Measurements from ENCODE around the gene PF4V1. TPM values are rescaled to one million over a fixed set of nuclear protein-coding genes. Genes with fewer than 3 reads are reported as not detected.

Gene PF4V1
- total RNA-seq, 3 donors from 2014 or later: not detected

DNA sequence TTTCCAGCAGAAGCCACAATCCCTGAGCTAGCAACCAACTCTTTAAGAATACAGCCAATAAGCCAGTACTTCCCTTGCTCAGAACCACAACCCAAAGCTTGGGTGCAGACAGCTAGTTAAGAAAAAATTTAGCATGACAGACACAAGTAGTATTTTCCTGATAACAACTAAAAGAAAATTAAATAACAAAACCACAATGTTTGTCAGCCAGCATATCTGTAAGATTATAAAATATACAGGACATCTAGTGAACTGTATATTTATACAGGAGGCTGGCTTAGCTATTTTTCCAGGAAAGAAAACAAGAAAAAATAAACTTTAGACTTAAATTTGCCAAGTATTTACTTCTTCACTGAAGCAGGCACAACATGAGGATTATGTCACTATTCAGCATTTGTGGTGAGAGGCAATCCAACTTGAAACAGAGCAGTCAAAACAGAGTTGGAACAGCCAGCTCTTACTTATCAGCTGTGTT lies 6.6 kb downstream of the PF4V1 start:
- Histone ChIP-seq H3K9me3 (no peaks in the 10 kb centered on the region), H3K27me3 (no peaks in the 10 kb centered on the region), H3K27ac (no peak overlapping the region), H3K4me1 (no peaks in the 10 kb centered on the region), H3K4me3 (no peak overlapping the region), H3K36me3 (no peaks in the 10 kb centered on the region)
- intact Hi-C loops (cut with DNase I; ENCODE audit: low total_unique reads): no loop called here
- no peak for DNase-seq (ENCODE audit: low spot score in 2 of 2)
- TF ChIP-seq POLR2AphosphoS5 (IDR thresholded peaks at IDR 0.05): no peak
- TF ChIP-seq, protein P1, sequence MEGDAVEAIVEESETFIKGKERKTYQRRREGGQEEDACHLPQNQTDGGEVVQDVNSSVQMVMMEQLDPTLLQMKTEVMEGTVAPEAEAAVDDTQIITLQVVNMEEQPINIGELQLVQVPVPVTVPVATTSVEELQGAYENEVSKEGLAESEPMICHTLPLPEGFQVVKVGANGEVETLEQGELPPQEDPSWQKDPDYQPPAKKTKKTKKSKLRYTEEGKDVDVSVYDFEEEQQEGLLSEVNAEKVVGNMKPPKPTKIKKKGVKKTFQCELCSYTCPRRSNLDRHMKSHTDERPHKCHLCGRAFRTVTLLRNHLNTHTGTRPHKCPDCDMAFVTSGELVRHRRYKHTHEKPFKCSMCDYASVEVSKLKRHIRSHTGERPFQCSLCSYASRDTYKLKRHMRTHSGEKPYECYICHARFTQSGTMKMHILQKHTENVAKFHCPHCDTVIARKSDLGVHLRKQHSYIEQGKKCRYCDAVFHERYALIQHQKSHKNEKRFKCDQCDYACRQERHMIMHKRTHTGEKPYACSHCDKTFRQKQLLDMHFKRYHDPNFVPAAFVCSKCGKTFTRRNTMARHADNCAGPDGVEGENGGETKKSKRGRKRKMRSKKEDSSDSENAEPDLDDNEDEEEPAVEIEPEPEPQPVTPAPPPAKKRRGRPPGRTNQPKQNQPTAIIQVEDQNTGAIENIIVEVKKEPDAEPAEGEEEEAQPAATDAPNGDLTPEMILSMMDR (IDR thresholded peaks at IDR 0.05): no peak
- no peak for TF ChIP-seq POLR2A (IDR thresholded peaks at IDR 0.05)

DNA sequence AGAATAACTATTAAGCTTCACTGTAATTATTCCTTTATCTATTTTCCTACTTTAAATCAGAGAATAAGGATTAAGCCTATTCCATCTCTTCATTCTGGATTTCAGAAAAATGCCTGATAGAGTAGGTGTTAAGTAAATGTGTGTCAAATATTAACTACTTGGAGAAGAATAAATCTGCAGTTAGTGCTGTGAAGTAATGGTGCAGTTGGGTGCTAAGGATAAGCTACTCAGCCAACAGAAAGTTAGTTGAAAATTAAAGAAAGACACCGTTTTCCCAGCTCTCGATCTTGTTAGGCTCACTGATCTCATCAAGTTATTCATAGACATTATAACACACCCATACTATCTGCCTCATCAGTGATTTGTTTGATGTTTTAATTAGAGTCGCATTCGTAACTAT lies 7.1 kb downstream of the PF4V1 start:
- no peaks in the 10 kb centered on the region for H3K9me3 ChIP-seq
- intact Hi-C loops (cut with DNase I; ENCODE audit: low total_unique reads): no loop called here
- no peak for DNase-seq (ENCODE audit: low spot score in 2 of 2)
- H3K4me3 ChIP-seq: no peak overlapping the region
- H3K27me3 ChIP-seq: no peaks in the 10 kb centered on the region
- TF ChIP-seq, protein P1 (IDR thresholded peaks at IDR 0.05): no peak
- TF ChIP-seq POLR2A (IDR thresholded peaks at IDR 0.05) (no peak), POLR2AphosphoS5 (IDR thresholded peaks at IDR 0.05) (no peak)
- no peaks in the 10 kb centered on the region for H3K4me1 ChIP-seq
- H3K27ac ChIP-seq: no peak overlapping the region
- H3K36me3 ChIP-seq: no peaks in the 10 kb centered on the region

DNA sequence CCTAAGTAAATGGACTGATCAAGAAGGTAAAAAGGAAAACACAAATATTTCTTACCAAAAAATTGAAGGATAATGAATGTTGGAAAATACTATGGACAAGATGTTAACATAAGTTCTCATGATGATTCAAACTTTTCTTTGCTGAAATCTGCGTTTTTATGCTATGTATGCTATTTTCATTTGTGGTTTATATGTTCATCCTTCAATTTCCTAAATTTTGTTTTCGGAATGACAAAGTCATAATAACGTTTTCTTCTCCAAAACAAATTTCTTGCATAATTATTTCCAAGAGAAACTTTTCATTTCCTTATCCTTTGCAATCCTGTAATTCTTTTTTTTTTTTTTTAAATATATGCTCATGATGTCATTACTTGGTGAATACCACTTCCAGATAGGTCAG lies 7.8 kb downstream of the PF4V1 start:
- H3K36me3 ChIP-seq: no peaks in the 10 kb centered on the region
- intact Hi-C loops (cut with DNase I; ENCODE audit: low total_unique reads): no loop called here
- H3K27ac ChIP-seq: no peak overlapping the region
- no peaks in the 10 kb centered on the region for H3K27me3 ChIP-seq
- no peak for DNase-seq (ENCODE audit: low spot score in 2 of 2)
- no peaks in the 10 kb centered on the region for H3K9me3 ChIP-seq
- TF ChIP-seq POLR2AphosphoS5 (IDR thresholded peaks at IDR 0.05) (no peak), POLR2A (IDR thresholded peaks at IDR 0.05) (no peak)
- TF ChIP-seq, protein P1 (IDR thresholded peaks at IDR 0.05): no peak
- no peak overlapping the region for H3K4me3 ChIP-seq
- H3K4me1 ChIP-seq: no peaks in the 10 kb centered on the region

DNA sequence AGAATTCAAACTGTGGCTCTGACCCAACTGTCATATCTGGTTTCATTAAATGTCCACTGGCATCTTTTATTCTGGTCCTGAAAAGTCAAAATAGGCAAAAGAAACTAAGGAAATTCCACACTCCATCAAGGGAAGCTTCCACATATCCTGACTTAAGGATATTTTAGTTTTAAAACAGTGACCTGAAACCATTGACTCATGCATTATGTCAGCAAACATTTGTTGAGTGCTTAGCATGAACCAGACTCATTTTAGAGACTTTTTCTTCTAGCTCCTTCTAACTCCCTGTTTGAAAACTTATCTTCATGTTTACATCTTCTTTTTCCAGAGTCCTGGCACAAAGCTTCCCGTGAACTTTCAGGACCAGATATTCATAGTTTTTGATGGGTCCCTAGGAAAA lies 9.2 kb downstream of the PF4V1 start:
- Histone ChIP-seq H3K27me3 (no peaks in the 10 kb centered on the region), H3K36me3 (no peaks in the 10 kb centered on the region), H3K27ac (no peak overlapping the region), H3K9me3 (no peaks in the 10 kb centered on the region), H3K4me1 (no peaks in the 10 kb centered on the region), H3K4me3 (no peak overlapping the region)
- no peak for DNase-seq (ENCODE audit: low spot score in 2 of 2)
- intact Hi-C loops (cut with DNase I; ENCODE audit: low total_unique reads): no loop called here
- TF ChIP-seq, protein P1 (IDR thresholded peaks at IDR 0.05): no peak
- TF ChIP-seq POLR2AphosphoS5 (IDR thresholded peaks at IDR 0.05) (no peak), POLR2A (IDR thresholded peaks at IDR 0.05) (no peak)

- H3K27ac ChIP-seq: no peak overlapping the region
- H3K27me3 ChIP-seq: no peaks in the 10 kb centered on the region
- no peaks in the 10 kb centered on the region for H3K36me3 ChIP-seq
- H3K4me3 ChIP-seq: no peak overlapping the region
- H3K4me1 ChIP-seq: no peaks in the 10 kb centered on the region
- no peaks in the 10 kb centered on the region for H3K9me3 ChIP-seq
- no peak for DNase-seq (ENCODE audit: low spot score in 2 of 2)
- no peak for TF ChIP-seq POLR2AphosphoS5 (IDR thresholded peaks at IDR 0.05)
- TF ChIP-seq, protein P1 (IDR thresholded peaks at IDR 0.05): peak in 1 of 3 donors; percentile 25
- intact Hi-C loops (cut with DNase I; ENCODE audit: low total_unique reads): no loop called here
Measured at GRCh38 chr4:73864365-73864764, 11.3 kb downstream of the PF4V1 start.

Measured in breast epithelium (tissue), 4 donors.